CD14-positive monocyte (primary cell): ENCODE results near the gene CELSR1. TPM values are rescaled to one million over a fixed set of nuclear protein-coding genes. Genes with fewer than 3 reads are reported as not detected.

Experiments
- DNase-seq, 3 donors: peaks; one replicate each; pipeline ENCODE4 v3.0.0-alpha.2; 2011 to 2022
- H2AFZ ChIP-seq: 2 replicates; pipeline ENCODE4 v1.6.0; 2012; ENCODE audit warnings: mild to moderate bottlenecking, low read depth, low read length, inconsistent platforms; ENCODE audit not compliant: insufficient read depth, poor library complexity, severe bottlenecking
- H3K27ac ChIP-seq, 2 donors: 1 replicate in 1 of 2; 2 replicates in 1 of 2; pipeline ENCODE4 v1.5.1; 2012 to 2013; ENCODE audit warnings: low read length in 2 of 2, control low read depth in 1 of 2, inconsistent platforms in 1 of 2, low read depth in 1 of 2, mild to moderate bottlenecking in 1 of 2
- H3K27me3 ChIP-seq, 2 donors: one replicate each; pipeline versions ENCODE4 v1.6.0 to v1.6.1; 2011 to 2013; ENCODE audit warnings: low read length in 2 of 2; ENCODE audit not compliant: control insufficient read depth in 2 of 2, insufficient read depth in 2 of 2
- H3K36me3 ChIP-seq, 2 donors: replicated peaks in 1 of 2; 1 replicate in 1 of 2; 2 replicates in 1 of 2; pipeline versions ENCODE4 v1.5.1 to v1.6.1; 2012 to 2013; ENCODE audit warnings: low read length in 2 of 2, control low read depth in 1 of 2, inconsistent platforms in 1 of 2, mild to moderate bottlenecking in 1 of 2; ENCODE audit not compliant: insufficient read depth in 2 of 2, control insufficient read depth in 1 of 2
- H3K4me1 ChIP-seq, 2 donors: 1 replicate in 1 of 2; 2 replicates in 1 of 2; pipeline versions ENCODE4 v1.5.1 to v1.6.1; 2012 to 2013; ENCODE audit warnings: low read length in 2 of 2, control low read depth in 1 of 2, inconsistent platforms in 1 of 2, mild to moderate bottlenecking in 1 of 2, moderate library complexity in 1 of 2; ENCODE audit not compliant: insufficient read depth in 2 of 2, control insufficient read depth in 1 of 2
- H3K4me2 ChIP-seq: replicated peaks from 2 replicates; pipeline ENCODE3; 2012; ENCODE audit warnings: low read length, moderate library complexity, mild to moderate bottlenecking; ENCODE audit not compliant: poor library complexity, severe bottlenecking; ENCODE audit errors: extremely low read depth
- H3K4me3 ChIP-seq, 3 experiments: fragments of 200-600 bp in 1 of 3; sonication (generic) in 1 of 3; replicated peaks in 1 of 3; 1 replicate in 2 of 3; 2 replicates in 1 of 3; pipeline ENCODE4 v1.5.1; 2011 to 2013; ENCODE audit warnings: low read length in 3 of 3, mild to moderate bottlenecking in 3 of 3, control low read depth in 2 of 3, low read depth in 2 of 3, inconsistent platforms in 1 of 3, moderate library complexity in 1 of 3
- H3K79me2 ChIP-seq: 2 replicates; pipeline ENCODE4 v1.6.0; 2012; ENCODE audit warnings: mild to moderate bottlenecking, control low read depth, inconsistent platforms, low read length, moderate library complexity; ENCODE audit not compliant: insufficient read depth
- H3K9ac ChIP-seq: 2 replicates; pipeline ENCODE4 v1.6.0; 2017; ENCODE audit warnings: low read length, mild to moderate bottlenecking; ENCODE audit not compliant: insufficient read depth, poor library complexity, severe bottlenecking
- H3K9me3 ChIP-seq, 2 donors: replicated peaks in 1 of 2; 1 replicate in 1 of 2; 2 replicates in 1 of 2; pipeline versions ENCODE4 v1.5.1 to v1.6.1; 2012 to 2013; ENCODE audit warnings: low read length in 2 of 2, control low read depth in 1 of 2; ENCODE audit not compliant: control insufficient read depth in 1 of 2, insufficient read depth in 1 of 2
- H4K20me1 ChIP-seq: 2 replicates; pipeline ENCODE4 v1.6.0; 2012; ENCODE audit warnings: mild to moderate bottlenecking, low read length, control low read depth, moderate library complexity; ENCODE audit not compliant: insufficient read depth
- H3K27ac Mint-ChIP-seq, 7 donors: one replicate each; pipeline ENCODE4 v1.8.0; 2020; ENCODE audit warnings: mild to moderate bottlenecking in 7 of 7, mixed read lengths in 7 of 7, moderate library complexity in 6 of 7, inconsistent platforms in 2 of 7
- H3K27me3 Mint-ChIP-seq, 3 donors: one replicate each; pipeline ENCODE4 v1.8.0; 2021 to 2022; ENCODE audit warnings: low read depth in 3 of 3, mild to moderate bottlenecking in 3 of 3, mixed read lengths in 3 of 3, moderate library complexity in 3 of 3, inconsistent platforms in 1 of 3
- H3K36me3 Mint-ChIP-seq, 2 donors: one replicate each; pipeline ENCODE4 v1.8.0; 2020; ENCODE audit warnings: mixed read lengths in 2 of 2, inconsistent platforms in 1 of 2, mild to moderate bottlenecking in 1 of 2
- H3K4me1 Mint-ChIP-seq: one replicate; pipeline ENCODE4 v1.8.0; 2020; ENCODE audit warnings: mild to moderate bottlenecking, mixed read lengths
- H3K4me3 Mint-ChIP-seq, 2 donors: one replicate each; pipeline ENCODE4 v1.8.0; 2020; ENCODE audit warnings: mild to moderate bottlenecking in 2 of 2, mixed read lengths in 2 of 2, moderate library complexity in 1 of 2
- H3K9me3 Mint-ChIP-seq, 7 donors: one replicate each; pipeline ENCODE4 v1.8.0; 2020 to 2022; ENCODE audit warnings: mixed read lengths in 7 of 7, mild to moderate bottlenecking in 6 of 7, moderate library complexity in 6 of 7, inconsistent platforms in 2 of 7
- WGBS: methylation state at CpG from one replicate; pipeline ENCODE4 v1.1.5; 2013; ENCODE audit warnings: missing lambda C conversion rate; ENCODE audit not compliant: insufficient coverage; 5-methylcytosine and 5-hydroxymethylcytosine counted together
- intact Hi-C, 2 donors: fragments of 100-400 bp; cut with micrococcal nuclease; formaldehyde crosslinking; loops; one replicate each; pipeline versions ENCODE4 v1.15.0 to v1.15.1; 2023
- polyA plus RNA-seq, 3 donors: library from polyadenylated mRNA; depleted of rRNA in 1 of 3; unstranded in 2 of 3; stranded (reverse) in 1 of 3; fragments of 300-500 nt in 2 of 3; fragments of >200 nt in 1 of 3; fragmentation: Illumina TruSeq in 2 of 3; gene quantifications; 1 replicate in 2 of 3; 2 replicates in 1 of 3; pipeline ENCODE4 v1.2.3, GENCODE V29; 2012 to 2021
- TF ChIP-seq, protein P1 (sequence below): fragments of 200-600 bp; IDR thresholded peaks from one replicate; pipeline ENCODE4 v1.8.0; 2022; ENCODE audit warnings: antibody characterized with exemption, mild to moderate bottlenecking

Gene CELSR1
- polyA plus RNA-seq, 3 donors: 0.16 TPM; not detected in 2

DNA sequence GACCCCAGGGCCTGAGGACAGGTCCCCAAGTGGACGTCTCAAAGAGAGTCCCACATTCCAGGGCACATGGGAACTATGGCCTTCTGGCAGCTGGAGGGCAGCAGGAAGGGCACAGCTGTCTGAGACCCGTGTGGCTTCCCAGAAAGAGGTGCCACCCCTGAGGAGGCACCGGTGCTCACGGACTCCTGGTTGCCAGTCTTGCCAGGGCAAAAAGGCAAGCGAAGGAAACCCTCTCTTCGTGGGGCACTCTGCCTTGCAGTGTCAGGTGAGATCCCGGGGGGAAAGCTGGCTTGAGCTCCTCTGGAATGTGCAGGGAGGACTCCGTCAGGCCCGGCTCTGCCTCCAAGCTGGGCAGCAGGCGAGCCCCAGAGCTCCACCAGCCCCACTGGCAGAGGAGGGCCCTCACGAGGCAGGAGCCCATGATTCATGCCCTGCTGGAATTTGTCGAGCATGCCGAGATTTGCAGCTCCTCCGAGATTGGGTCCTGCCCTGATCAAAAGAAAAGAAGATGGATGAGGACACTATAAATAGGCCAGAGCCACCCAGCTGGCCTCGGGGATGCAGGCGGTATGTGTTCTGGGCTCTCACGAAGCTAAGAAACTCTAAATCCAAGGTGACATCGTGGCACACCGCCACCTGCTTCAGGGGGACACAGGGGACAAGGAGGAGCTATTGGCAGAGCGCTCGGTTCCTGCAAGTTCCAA lies 9.9 kb upstream of the CELSR1 start:
- H3K36me3 ChIP-seq: no peaks in the 10 kb centered on the region
- TF ChIP-seq, protein P1, sequence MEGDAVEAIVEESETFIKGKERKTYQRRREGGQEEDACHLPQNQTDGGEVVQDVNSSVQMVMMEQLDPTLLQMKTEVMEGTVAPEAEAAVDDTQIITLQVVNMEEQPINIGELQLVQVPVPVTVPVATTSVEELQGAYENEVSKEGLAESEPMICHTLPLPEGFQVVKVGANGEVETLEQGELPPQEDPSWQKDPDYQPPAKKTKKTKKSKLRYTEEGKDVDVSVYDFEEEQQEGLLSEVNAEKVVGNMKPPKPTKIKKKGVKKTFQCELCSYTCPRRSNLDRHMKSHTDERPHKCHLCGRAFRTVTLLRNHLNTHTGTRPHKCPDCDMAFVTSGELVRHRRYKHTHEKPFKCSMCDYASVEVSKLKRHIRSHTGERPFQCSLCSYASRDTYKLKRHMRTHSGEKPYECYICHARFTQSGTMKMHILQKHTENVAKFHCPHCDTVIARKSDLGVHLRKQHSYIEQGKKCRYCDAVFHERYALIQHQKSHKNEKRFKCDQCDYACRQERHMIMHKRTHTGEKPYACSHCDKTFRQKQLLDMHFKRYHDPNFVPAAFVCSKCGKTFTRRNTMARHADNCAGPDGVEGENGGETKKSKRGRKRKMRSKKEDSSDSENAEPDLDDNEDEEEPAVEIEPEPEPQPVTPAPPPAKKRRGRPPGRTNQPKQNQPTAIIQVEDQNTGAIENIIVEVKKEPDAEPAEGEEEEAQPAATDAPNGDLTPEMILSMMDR: no peak
- peak overlapping the region; percentile 23 for H3K4me2 ChIP-seq
- H3K4me3 ChIP-seq: peak overlapping the region in 1 of 3 experiments; percentile 11
- peak overlapping the region in 1 of 2 donors; percentile 53 for H3K27ac ChIP-seq
- no peaks in the 10 kb centered on the region for H4K20me1 ChIP-seq
- peak overlapping the region in 4 of 7 donors; percentile 64 to 87 (median 72) for H3K27ac Mint-ChIP-seq
- H2AFZ ChIP-seq: peak overlapping the region; percentile 71
- peaks cover 7 to 22% of the 10 kb centered on the region in 2 donors for H3K4me1 ChIP-seq
- intact Hi-C loops: loop anchor here in 1 of 2 donors (10.0 kb wide), 1 partner anchor 423 kb away; no protein-coding TSS in a partner anchor
- no peaks in the 10 kb centered on the region for H3K27me3 ChIP-seq
- peak overlapping the region in 1 of 2 donors; percentile 21 for H3K4me3 Mint-ChIP-seq
- WGBS: 56% methylated on average over 19 of the region's 21 CpGs
- no peaks in the 10 kb centered on the region for H3K79me2 ChIP-seq
- H3K9me3 ChIP-seq: peaks cover 2 to 3% of the 10 kb centered on the region in 2 donors
- H3K4me1 Mint-ChIP-seq: peaks cover 33% of the 10 kb centered on the region
- no peak for DNase-seq
- H3K9ac ChIP-seq: no peak overlapping the region
- peaks cover 10 to 16% (median 15%) of the 10 kb centered on the region in 3 donors for H3K27me3 Mint-ChIP-seq
- peaks cover 0 to under 1% of the 10 kb centered on the region in 2 donors for H3K36me3 Mint-ChIP-seq
- peaks cover 0 to 3% (median 2%) of the 10 kb centered on the region in 7 donors for H3K9me3 Mint-ChIP-seq

DNA sequence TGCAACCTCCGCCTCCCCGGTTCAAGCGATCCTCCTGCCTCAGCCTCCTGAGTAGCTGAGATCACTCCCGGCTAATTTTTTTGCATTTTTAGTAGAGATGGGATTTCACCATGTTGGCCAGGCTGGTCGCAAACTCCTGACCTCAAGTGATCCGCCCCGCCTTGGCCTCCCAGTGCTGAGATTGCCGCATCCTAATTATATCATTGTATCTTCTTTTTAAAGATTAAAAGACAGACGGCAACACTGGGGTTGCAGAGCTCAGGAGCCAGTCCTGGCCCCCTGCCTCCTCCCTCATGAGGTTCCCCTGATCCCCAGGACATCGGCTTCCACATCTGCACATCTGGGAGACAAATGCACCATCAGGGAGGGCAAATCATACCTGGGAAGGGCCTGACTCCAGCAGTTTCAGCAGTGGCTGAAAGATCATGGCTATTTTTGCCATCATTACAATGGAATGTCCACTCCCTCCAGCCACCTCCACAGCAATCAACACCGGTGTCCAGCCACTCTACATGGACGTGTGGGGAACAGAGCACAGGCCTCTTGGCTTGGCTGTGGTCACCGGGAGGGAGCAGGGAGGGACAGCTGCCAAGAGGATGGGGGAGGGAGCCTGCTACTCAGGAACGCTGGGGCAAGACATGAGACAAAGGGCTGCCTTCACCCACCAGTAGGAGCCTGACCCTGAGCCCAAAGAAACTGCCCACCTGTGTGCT lies 9.2 kb upstream of the CELSR1 start:
- Histone ChIP-seq H3K4me1 (peaks cover 7 to 22% of the 10 kb centered on the region in 2 donors), H3K79me2 (no peaks in the 10 kb centered on the region), H2AFZ (peak overlapping the region; percentile 71), H3K9ac (no peak overlapping the region), H3K27me3 (peaks cover 0 to 6% of the 10 kb centered on the region in 2 donors), H3K4me2 (no peak overlapping the region), H3K4me3 (no peak overlapping the region), H4K20me1 (no peaks in the 10 kb centered on the region), H3K27ac (no peak overlapping the region), H3K36me3 (no peaks in the 10 kb centered on the region), H3K9me3 (no peaks in the 10 kb centered on the region)
- intact Hi-C loops: loop anchor here in 1 of 2 donors (10.0 kb wide), 1 partner anchor 422 kb away; no protein-coding TSS in a partner anchor
- TF ChIP-seq, protein P1: no peak
- no peak for DNase-seq
- Mint-ChIP-seq H3K27me3 (peaks cover 10 to 19% (median 16%) of the 10 kb centered on the region in 3 donors), H3K9me3 (no peaks in the 10 kb centered on the region), H3K4me1 (peaks cover 33% of the 10 kb centered on the region), H3K27ac (peak overlapping the region in 3 of 7 donors; percentile 46 to 66 (median 56)), H3K36me3 (no peaks in the 10 kb centered on the region), H3K4me3 (no peak overlapping the region)
- 80% methylated on average over 7 of the region's 14 CpGs for WGBS
